Measurements from ENCODE around the gene CSTF1.

GRCh38 chr20:56371977-56372376 lies 20.5 kb upstream of the CSTF1 start:
- TF ChIP-seq, protein P1, sequence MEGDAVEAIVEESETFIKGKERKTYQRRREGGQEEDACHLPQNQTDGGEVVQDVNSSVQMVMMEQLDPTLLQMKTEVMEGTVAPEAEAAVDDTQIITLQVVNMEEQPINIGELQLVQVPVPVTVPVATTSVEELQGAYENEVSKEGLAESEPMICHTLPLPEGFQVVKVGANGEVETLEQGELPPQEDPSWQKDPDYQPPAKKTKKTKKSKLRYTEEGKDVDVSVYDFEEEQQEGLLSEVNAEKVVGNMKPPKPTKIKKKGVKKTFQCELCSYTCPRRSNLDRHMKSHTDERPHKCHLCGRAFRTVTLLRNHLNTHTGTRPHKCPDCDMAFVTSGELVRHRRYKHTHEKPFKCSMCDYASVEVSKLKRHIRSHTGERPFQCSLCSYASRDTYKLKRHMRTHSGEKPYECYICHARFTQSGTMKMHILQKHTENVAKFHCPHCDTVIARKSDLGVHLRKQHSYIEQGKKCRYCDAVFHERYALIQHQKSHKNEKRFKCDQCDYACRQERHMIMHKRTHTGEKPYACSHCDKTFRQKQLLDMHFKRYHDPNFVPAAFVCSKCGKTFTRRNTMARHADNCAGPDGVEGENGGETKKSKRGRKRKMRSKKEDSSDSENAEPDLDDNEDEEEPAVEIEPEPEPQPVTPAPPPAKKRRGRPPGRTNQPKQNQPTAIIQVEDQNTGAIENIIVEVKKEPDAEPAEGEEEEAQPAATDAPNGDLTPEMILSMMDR (IDR thresholded peaks at IDR 0.05 in 8 of 11, conservative IDR thresholded peaks at IDR 0.05 in 3 of 11): no peak
- TF ChIP-seq POLR2A (IDR thresholded peaks at IDR 0.05): no peak
- no peak for TF ChIP-seq POLR2AphosphoS5 (IDR thresholded peaks at IDR 0.05)
